ENCODE results near the gene SPEF2.

SPEF2 gene

DNA sequence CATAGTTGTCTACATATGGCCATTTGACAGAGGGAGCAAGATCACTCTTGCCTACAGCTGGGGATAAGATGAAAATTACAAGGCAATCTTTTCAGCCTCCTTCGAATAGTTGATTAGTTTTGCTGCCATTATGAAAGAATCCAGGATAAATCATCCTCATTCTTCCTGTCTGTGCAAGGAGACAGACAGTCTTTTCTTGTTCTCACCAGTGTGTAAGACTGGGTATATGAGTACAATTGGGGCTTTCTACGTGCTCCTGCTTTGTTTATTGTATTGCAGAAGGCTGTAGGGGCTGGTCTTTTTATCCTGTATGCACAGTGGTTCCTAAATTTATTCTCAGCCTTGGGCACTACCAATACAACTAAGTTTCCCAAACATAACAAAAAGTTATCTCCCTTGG, 76.8 kb downstream of the SPEF2 start:
- TF ChIP-seq, protein P1, sequence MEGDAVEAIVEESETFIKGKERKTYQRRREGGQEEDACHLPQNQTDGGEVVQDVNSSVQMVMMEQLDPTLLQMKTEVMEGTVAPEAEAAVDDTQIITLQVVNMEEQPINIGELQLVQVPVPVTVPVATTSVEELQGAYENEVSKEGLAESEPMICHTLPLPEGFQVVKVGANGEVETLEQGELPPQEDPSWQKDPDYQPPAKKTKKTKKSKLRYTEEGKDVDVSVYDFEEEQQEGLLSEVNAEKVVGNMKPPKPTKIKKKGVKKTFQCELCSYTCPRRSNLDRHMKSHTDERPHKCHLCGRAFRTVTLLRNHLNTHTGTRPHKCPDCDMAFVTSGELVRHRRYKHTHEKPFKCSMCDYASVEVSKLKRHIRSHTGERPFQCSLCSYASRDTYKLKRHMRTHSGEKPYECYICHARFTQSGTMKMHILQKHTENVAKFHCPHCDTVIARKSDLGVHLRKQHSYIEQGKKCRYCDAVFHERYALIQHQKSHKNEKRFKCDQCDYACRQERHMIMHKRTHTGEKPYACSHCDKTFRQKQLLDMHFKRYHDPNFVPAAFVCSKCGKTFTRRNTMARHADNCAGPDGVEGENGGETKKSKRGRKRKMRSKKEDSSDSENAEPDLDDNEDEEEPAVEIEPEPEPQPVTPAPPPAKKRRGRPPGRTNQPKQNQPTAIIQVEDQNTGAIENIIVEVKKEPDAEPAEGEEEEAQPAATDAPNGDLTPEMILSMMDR (IDR thresholded peaks at IDR 0.05): no peak

DNA sequence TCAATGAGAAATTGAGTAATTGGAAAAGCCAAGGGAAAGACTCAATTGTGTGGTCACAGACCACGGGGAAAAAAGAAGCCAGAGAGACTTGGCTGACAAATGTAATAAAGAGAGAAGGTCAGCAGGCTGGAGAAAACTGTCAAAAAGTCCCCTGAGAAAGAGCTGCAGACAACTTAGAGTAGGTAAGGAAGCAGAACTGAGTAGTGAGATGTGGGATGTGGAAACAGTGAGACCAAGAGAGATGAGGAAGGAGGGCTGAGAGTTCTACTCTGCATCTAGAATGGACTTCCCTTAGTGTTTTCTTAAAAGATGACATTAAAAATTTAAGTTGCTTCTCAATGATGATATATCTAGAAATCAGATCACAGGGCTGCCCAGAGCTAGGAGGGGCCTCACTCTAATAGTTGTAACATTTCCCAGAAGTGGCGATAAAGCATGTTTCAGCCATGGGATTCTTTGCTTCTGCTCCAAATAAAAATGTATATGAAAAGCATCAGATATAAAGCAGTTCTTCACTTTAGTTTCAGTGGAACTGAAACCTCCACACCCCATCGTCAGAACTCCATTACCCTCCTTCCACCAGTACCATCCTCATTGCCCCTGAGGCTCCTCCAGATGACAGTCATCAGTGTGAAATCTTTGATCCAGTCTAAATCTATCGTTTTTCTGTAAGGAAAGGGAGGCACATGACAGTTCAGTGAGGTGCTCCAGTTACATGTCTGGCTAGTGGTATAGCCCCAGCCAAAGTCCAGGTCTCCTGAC, 80.6 kb downstream of the SPEF2 start:
- TF ChIP-seq, protein P1 (IDR thresholded peaks at IDR 0.05): no peak

DNA sequence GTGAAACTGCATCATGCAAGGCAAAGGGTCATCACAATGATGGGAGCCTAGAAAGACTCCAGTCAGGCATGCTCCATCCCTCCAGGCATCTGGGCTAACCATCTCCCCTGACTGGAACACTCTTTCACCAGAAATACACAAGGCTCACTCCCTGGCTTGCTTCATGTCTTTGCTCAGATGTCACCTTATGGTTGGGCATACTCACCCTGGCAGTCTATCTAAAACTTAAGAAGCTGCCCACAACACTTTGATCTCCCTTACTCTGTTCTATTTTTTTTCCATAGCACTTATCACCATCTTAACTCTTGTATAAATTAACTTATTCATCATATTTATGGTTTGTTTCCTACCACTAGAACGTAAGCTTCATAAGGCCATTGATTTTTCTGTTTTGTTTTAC, 90.0 kb downstream of the SPEF2 start:
- TF ChIP-seq, protein P1 (IDR thresholded peaks at IDR 0.05): no peak

DNA sequence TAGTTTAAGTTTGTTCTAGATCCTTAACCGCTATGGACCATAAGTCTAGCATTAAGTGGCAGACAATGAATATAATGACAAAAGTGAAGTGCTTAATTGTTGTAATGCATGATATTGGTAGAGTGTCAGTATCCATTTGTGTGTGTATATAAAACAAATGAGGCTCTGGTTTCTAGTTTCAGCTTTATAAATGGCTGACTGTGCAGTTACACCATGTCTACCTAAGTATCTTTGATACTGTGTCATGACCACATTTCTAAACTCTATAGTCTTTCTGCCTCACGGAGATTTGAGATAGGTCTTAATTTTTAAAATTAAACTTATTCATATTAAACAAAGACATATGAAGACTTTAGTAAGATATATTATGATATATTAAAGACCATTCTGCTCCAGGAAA, 92.0 kb downstream of the SPEF2 start:
- TF ChIP-seq, protein P1 (IDR thresholded peaks at IDR 0.05): no peak

DNA sequence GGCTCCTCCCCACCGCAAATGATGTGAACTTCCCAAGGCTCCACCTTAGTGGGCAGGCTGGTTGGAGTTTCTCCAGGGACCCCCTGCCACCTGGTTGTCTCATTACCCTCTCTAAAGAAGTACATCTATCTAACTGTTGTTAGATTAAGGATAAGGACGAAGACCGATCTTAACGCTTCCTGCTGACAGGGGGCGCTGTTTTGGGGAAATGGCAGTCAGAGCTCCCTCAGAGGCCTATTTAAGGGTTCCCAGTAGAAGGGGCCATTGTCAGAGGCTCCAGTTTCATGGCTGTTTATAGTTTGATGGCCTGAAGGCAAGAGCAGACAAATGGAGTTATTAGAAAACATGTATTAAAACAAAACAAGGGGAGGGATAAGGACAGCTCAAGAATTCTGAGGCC, 100.1 kb downstream of the SPEF2 start:
- TF ChIP-seq, protein P1 (IDR thresholded peaks at IDR 0.05): no peak

DNA sequence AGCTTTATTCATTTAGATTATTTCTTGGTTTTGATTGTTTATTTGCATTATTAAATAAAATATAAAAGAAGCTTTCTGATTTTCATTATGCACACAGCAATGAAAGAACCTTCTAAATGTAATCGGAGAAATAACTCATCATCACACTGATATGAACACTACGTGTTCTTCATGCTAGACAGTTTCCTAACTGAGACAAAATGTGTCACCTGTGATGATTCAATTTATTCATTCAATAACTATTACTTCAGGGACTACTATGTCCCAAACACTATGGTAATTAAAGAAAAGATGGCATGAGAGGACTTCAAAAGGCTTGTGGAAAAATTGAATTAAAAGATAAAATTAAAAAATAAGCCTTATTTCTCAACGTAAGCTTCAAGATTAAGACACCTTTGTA, 118.1 kb downstream of the SPEF2 start:
- TF ChIP-seq, protein P1 (IDR thresholded peaks at IDR 0.05): no peak

DNA sequence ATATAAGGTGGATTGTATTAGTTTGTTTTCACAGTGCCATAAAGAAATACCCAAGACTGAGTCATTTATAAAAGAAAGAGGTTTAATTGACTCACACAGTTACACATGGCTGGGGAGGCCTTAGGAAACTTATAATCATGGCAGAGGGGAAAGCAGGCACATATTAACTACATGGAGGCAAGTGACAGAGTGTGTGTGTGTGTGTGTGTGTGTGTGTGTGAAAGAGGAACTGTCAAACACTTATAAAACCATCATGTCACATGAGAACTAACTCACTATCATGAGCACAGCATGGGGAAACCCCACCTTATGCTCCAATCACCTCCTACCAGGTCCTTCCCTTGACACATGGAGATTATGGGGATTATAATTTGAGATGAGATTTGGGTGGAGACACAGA, 118.6 kb downstream of the SPEF2 start:
- TF ChIP-seq, protein P1 (IDR thresholded peaks at IDR 0.05): no peak
